Measurements from ENCODE around the gene NEK9. TPM values are rescaled to one million over a fixed set of nuclear protein-coding genes. Genes with fewer than 3 reads are reported as not detected.
"Not testable (repeated sequence)": the region's sequence is repeated elsewhere in the genome, so short reads cannot be mapped to it uniquely, and the experiment has no call there.

Gene NEK9
- polyA plus RNA-seq, 1 experiment, result 82.3 TPM

DNA sequence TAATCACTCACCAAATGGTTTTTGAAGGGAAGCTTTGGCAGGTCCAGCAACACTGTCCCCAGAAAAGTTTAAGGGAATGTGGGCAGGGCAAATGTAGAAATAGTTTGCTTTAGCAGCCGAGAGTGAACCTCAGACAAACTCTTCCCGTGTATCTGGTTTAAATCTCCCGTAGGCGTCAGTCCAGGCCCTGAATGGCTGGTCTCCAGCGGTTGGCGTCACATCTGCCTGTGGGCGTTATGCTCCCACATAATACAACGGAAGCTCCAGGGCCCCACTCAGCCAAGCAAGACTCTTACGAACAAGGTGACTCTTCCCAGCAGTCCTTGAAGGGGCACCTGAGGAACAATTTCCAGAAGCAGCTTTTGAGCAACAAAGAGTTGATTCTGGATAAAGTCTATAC lies 56.5 kb downstream of the NEK9 start:
- Histone ChIP-seq H3K4me3 (ENCODE audit: low read depth, low read length) (no peak overlapping the region), H3K27me3 (ENCODE audit: control insufficient read depth, insufficient read depth, low read length) (no peaks in the 10 kb centered on the region), H3K9me3 (ENCODE audit: control insufficient read depth, insufficient read depth, low read length) (no peaks in the 10 kb centered on the region), H3K27ac (ENCODE audit: low read depth, low read length) (no peak overlapping the region)
- ChIA-PET CTCF (interaction anchor here (0.8 kb wide), 1 partner anchor 17 kb away, joined by 3 read pairs; no protein-coding TSS in a partner anchor), POLR2A (no interaction called here)
- DNase-seq (ENCODE audit: low read depth, low spot score), result no peak
- TF ChIP-seq, protein P1, sequence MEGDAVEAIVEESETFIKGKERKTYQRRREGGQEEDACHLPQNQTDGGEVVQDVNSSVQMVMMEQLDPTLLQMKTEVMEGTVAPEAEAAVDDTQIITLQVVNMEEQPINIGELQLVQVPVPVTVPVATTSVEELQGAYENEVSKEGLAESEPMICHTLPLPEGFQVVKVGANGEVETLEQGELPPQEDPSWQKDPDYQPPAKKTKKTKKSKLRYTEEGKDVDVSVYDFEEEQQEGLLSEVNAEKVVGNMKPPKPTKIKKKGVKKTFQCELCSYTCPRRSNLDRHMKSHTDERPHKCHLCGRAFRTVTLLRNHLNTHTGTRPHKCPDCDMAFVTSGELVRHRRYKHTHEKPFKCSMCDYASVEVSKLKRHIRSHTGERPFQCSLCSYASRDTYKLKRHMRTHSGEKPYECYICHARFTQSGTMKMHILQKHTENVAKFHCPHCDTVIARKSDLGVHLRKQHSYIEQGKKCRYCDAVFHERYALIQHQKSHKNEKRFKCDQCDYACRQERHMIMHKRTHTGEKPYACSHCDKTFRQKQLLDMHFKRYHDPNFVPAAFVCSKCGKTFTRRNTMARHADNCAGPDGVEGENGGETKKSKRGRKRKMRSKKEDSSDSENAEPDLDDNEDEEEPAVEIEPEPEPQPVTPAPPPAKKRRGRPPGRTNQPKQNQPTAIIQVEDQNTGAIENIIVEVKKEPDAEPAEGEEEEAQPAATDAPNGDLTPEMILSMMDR (IDR thresholded peaks at IDR 0.05; ENCODE audit: low read depth, low read length), result no peak

GRCh38 chr14:75069811-75070145 lies 57.1 kb downstream of the NEK9 start:
- CTCF ChIA-PET, result interaction anchor here (0.6 to 0.8 kb wide), 4 partner anchors 18 to 209 kb away, joined by 3 read pairs; no protein-coding TSS in a partner anchor
- no peak for DNase-seq (ENCODE audit: low read depth, low spot score)
- Histone ChIP-seq H3K4me3 (ENCODE audit: low read depth, low read length) (peak overlapping the region; percentile 63), H3K27me3 (ENCODE audit: control insufficient read depth, insufficient read depth, low read length) (no peaks in the 10 kb centered on the region), H3K27ac (ENCODE audit: low read depth, low read length) (peak overlapping the region; percentile 57), H3K9me3 (ENCODE audit: control insufficient read depth, insufficient read depth, low read length) (no peaks in the 10 kb centered on the region)
- POLR2A ChIA-PET, result interaction anchor here (0.5 to 0.8 kb wide), 4 partner anchors 20 to 180 kb away, joined by 3 to 4 read pairs (median 3); no protein-coding TSS in a partner anchor
- TF ChIP-seq, protein P1 (IDR thresholded peaks at IDR 0.05; ENCODE audit: low read depth, low read length), result no peak

DNA sequence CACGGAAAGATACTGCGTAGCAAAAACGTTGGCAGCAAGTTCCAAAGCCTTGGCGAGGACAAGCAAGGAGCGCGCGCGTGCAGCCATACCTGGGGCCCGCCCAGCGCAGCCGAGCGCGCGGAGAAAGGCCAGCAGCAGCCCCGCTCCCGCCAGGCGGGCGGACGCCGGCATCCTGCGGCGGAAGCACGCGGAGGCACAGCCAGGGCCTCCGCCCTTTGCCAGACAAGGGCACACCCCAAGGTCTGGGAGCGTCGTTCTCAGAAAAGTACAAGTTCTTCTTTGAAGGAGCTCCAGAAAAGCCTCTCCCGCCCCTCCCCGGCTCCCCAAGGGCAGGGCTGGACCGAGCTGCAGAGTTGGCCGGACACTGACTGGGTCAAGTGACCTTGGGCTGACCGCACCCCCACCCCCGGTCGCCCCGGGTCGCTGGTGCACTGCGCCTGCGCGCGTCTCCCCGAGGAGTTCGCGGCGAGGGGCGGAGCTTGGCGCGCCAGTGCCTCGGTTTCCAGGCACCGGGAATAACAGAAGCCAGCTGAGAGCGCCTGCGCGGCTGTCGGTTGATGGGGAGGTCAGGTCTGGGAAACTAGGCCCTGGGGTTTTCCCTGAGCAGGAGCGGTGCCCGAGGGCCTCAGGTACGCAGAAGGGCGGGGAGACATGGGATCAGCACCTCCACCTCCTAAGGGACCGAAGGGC lies 57.6 kb downstream of the NEK9 start, which contains the start of gene ZC2HC1C:
TSS of gene ZC2HC1C (plus strand) at position 521 of the 690 bp plus-strand sequence. CDS start 933 bp downstream, outside the sequence.
- Histone ChIP-seq H3K27me3 (ENCODE audit: control insufficient read depth, insufficient read depth, low read length) (no peaks in the 10 kb centered on the region), H3K9me3 (ENCODE audit: control insufficient read depth, insufficient read depth, low read length) (no peaks in the 10 kb centered on the region), H3K27ac (ENCODE audit: low read depth, low read length) (peak within 1 kb of the TSS; percentile 80), H3K4me3 (ENCODE audit: low read depth, low read length) (peak within 1 kb of the TSS; percentile 63)
- TF ChIP-seq, protein P1 (IDR thresholded peaks at IDR 0.05; ENCODE audit: low read depth, low read length), result no peak
- DNase-seq (ENCODE audit: low read depth, low spot score), result no peak
- POLR2A ChIA-PET, result interaction anchor here (0.5 to 0.8 kb wide), 4 partner anchors 20 to 180 kb away, joined by 3 to 4 read pairs (median 3); no protein-coding TSS in a partner anchor
- CTCF ChIA-PET, result interaction anchor here (0.6 to 0.8 kb wide), 3 partner anchors 19 to 208 kb away, joined by 3 read pairs; no protein-coding TSS in a partner anchor

GRCh38 chr14:75068294-75069120 lies 58.3 kb downstream of the NEK9 start:
- Histone ChIP-seq H3K27ac (ENCODE audit: low read depth, low read length) (peak overlapping the region; percentile 80), H3K27me3 (ENCODE audit: control insufficient read depth, insufficient read depth, low read length) (no peaks in the 10 kb centered on the region), H3K9me3 (ENCODE audit: control insufficient read depth, insufficient read depth, low read length) (no peaks in the 10 kb centered on the region), H3K4me3 (ENCODE audit: low read depth, low read length) (peak overlapping the region; percentile 63)
- ChIA-PET POLR2A (no interaction called here), CTCF (interaction anchor here (0.5 to 1.5 kb wide), 6 partner anchors 20 to 207 kb away, joined by 3 to 5 read pairs (median 3); no protein-coding TSS in a partner anchor)
- TF ChIP-seq, protein P1 (IDR thresholded peaks at IDR 0.05; ENCODE audit: low read depth, low read length), result no peak
- peak; percentile 41 for DNase-seq (ENCODE audit: low read depth, low spot score)

- CTCF ChIA-PET, result interaction anchor here (0.5 to 1.5 kb wide), 6 partner anchors 20 to 207 kb away, joined by 3 to 5 read pairs (median 3); no protein-coding TSS in a partner anchor
Measured at GRCh38 chr14:75067765-75068164, 59.1 kb downstream of the NEK9 start.

More at GRCh38 chr14:75067765-75068164, 59.1 kb downstream of the NEK9 start:
- H3K27ac ChIP-seq (ENCODE audit: low read depth, low read length); H3K4me3 ChIP-seq (ENCODE audit: low read depth, low read length); H3K27me3 ChIP-seq (ENCODE audit: control insufficient read depth, insufficient read depth, low read length); H3K9me3 ChIP-seq (ENCODE audit: control insufficient read depth, insufficient read depth, low read length); POLR2A ChIA-PET; DNase-seq (ENCODE audit: low read depth, low spot score): not testable (repeated sequence)
